Natural killer cell treated with Interleukin-12 subunit alpha and Interleukin-12 subunit beta and Interleukin-15 and Interleukin-18, amount 100 ng/mL, for 72 hours (primary cell): ENCODE results near the gene CSRNP2. TPM values are rescaled to one million over a fixed set of nuclear protein-coding genes. Genes with fewer than 3 reads are reported as not detected.
"Not testable (repeated sequence)": the region's sequence is repeated elsewhere in the genome, so short reads cannot be mapped to it uniquely, and the experiment has no call there.

Source experiments
- ATAC-seq, 2 donors: fragments of 150-1000 bp; cut with Tn5 transposase in 1 of 2; sonication (Bioruptor Pico), chemical (Tn5 transposase) in 1 of 2; 2 replicates each; pipeline ENCODE4 v1.10.0; 2021
- DNase-seq: peaks from one replicate; pipeline ENCODE4 v3.0.0; 2022; ENCODE audit warnings: low spot score
- H3K27ac Mint-ChIP-seq, 2 donors: 1 replicate in 1 of 2; 2 replicates in 1 of 2; pipeline ENCODE4 v1.8.0; 2022; ENCODE audit warnings: mixed read lengths in 2 of 2, mild to moderate bottlenecking in 1 of 2, moderate library complexity in 1 of 2
- H3K27me3 Mint-ChIP-seq, 2 donors: 1 replicate in 1 of 2; 2 replicates in 1 of 2; pipeline ENCODE4 v1.8.0; 2022; ENCODE audit warnings: mixed read lengths in 2 of 2
- H3K36me3 Mint-ChIP-seq: one replicate; pipeline ENCODE4 v1.8.0; 2022; ENCODE audit warnings: mixed read lengths
- H3K4me1 Mint-ChIP-seq, 2 donors: 1 replicate in 1 of 2; 2 replicates in 1 of 2; pipeline ENCODE4 v1.8.0; 2022; ENCODE audit warnings: low read depth in 2 of 2, mixed read lengths in 2 of 2, mild to moderate bottlenecking in 1 of 2
- H3K4me3 Mint-ChIP-seq: one replicate; pipeline ENCODE4 v1.8.0; 2022; ENCODE audit warnings: mixed read lengths
- H3K9me3 Mint-ChIP-seq: 2 replicates; pipeline ENCODE4 v1.8.0; 2022; ENCODE audit warnings: mixed read lengths
- total RNA-seq, 2 donors: library from RNA; stranded (reverse); gene quantifications; one replicate each; pipeline ENCODE4 v1.2.3, GENCODE V29; 2022

CSRNP2 gene
- total RNA-seq, 2 donors from 2014 or later: 24.1 to 32.7 TPM

GRCh38 chr12:51090705-51091229 is 7.4 kb upstream of the CSRNP2 start:
- H3K27me3 Mint-ChIP-seq: no peaks in the 10 kb centered on the region

GRCh38 chr12:51087818-51088217 is 4.4 kb upstream of the CSRNP2 start:
- H3K4me1 Mint-ChIP-seq: peaks cover 8 to 12% of the 10 kb centered on the region in 2 donors
- H3K27ac Mint-ChIP-seq: peak overlapping the region; percentile 24 to 43
- no peaks in the 10 kb centered on the region for H3K27me3 Mint-ChIP-seq
- no peaks in the 10 kb centered on the region for H3K36me3 Mint-ChIP-seq
- ATAC-seq (no peak), DNase-seq (no peak)
- H3K9me3 Mint-ChIP-seq: no peaks in the 10 kb centered on the region
- H3K4me3 Mint-ChIP-seq: peak overlapping the region; percentile 41

More at GRCh38 chr12:51090705-51091229, 7.4 kb upstream of the CSRNP2 start:
- DNase-seq (no peak), ATAC-seq (no peak)
- Mint-ChIP-seq H3K4me1 (peaks cover 0 to 9% of the 10 kb centered on the region in 2 donors), H3K9me3 (no peaks in the 10 kb centered on the region), H3K27ac (no peak overlapping the region), H3K36me3 (peaks cover 10% of the 10 kb centered on the region), H3K4me3 (no peak overlapping the region)

- H3K27me3 Mint-ChIP-seq: no peaks in the 10 kb centered on the region
- H3K9me3 Mint-ChIP-seq: no peaks in the 10 kb centered on the region
- H3K4me3 Mint-ChIP-seq: no peak overlapping the region
- DNase-seq: no peak
- H3K36me3 Mint-ChIP-seq: no peaks in the 10 kb centered on the region
- ATAC-seq: no peak
- peak overlapping the region in 1 of 2 donors; percentile 43 for H3K27ac Mint-ChIP-seq
- H3K4me1 Mint-ChIP-seq: peaks cover 17 to 21% of the 10 kb centered on the region in 2 donors
Measured at GRCh38 chr12:51086933-51087332, 3.5 kb upstream of the CSRNP2 start.

GRCh38 chr12:51085757-51086156 is 2.4 kb upstream of the CSRNP2 start:
- DNase-seq (no peak), ATAC-seq (no peak)
- no peaks in the 10 kb centered on the region for H3K27me3 Mint-ChIP-seq
- no peak overlapping the region for H3K27ac Mint-ChIP-seq
- H3K9me3 Mint-ChIP-seq: no peaks in the 10 kb centered on the region
- H3K36me3 Mint-ChIP-seq: no peaks in the 10 kb centered on the region
- no peak overlapping the region for H3K4me3 Mint-ChIP-seq
- H3K4me1 Mint-ChIP-seq: peaks cover 22 to 29% of the 10 kb centered on the region in 2 donors

- H3K27me3 Mint-ChIP-seq: no peaks in the 10 kb centered on the region
- no peak for ATAC-seq
- DNase-seq: no peak
- H3K27ac Mint-ChIP-seq: peak overlapping the region; percentile 82 to 98
- no peaks in the 10 kb centered on the region for H3K36me3 Mint-ChIP-seq
- H3K9me3 Mint-ChIP-seq: no peaks in the 10 kb centered on the region
- peak overlapping the region; percentile 99 for H3K4me3 Mint-ChIP-seq
- peaks cover 24 to 31% of the 10 kb centered on the region in 2 donors for H3K4me1 Mint-ChIP-seq
Measured at GRCh38 chr12:51082561-51083125, 753 bp downstream of the CSRNP2 start.

GRCh38 chr12:51081421-51081820 is 2.0 kb downstream of the CSRNP2 start:
- H3K27me3 Mint-ChIP-seq: no peaks in the 10 kb centered on the region
- DNase-seq: no peak
- H3K9me3 Mint-ChIP-seq: no peaks in the 10 kb centered on the region
- peak overlapping the region; percentile 99 for H3K4me3 Mint-ChIP-seq
- no peak for ATAC-seq
- H3K36me3 Mint-ChIP-seq: no peaks in the 10 kb centered on the region
- H3K4me1 Mint-ChIP-seq: peaks cover 24 to 35% of the 10 kb centered on the region in 2 donors
- peak overlapping the region in 1 of 2 donors; percentile 98 for H3K27ac Mint-ChIP-seq

- no peaks in the 10 kb centered on the region for H3K27me3 Mint-ChIP-seq
- ATAC-seq (no peak), DNase-seq (no peak)
- no peaks in the 10 kb centered on the region for H3K36me3 Mint-ChIP-seq
- no peak overlapping the region for H3K4me3 Mint-ChIP-seq
- no peak overlapping the region for H3K27ac Mint-ChIP-seq
- H3K9me3 Mint-ChIP-seq: no peaks in the 10 kb centered on the region
- H3K4me1 Mint-ChIP-seq: peaks cover 31 to 40% of the 10 kb centered on the region in 2 donors
Measured at GRCh38 chr12:51080136-51080535, 3.3 kb downstream of the CSRNP2 start.

- H3K36me3 Mint-ChIP-seq, H3K9me3 Mint-ChIP-seq, H3K27ac Mint-ChIP-seq, ATAC-seq, H3K4me3 Mint-ChIP-seq, DNase-seq, H3K27me3 Mint-ChIP-seq: not testable (repeated sequence)
- peaks cover 31 to 36% of the 10 kb centered on the region in 2 donors for H3K4me1 Mint-ChIP-seq
Measured at GRCh38 chr12:51078866-51079265, 4.5 kb downstream of the CSRNP2 start.

GRCh38 chr12:51078346-51078745 is 5.0 kb downstream of the CSRNP2 start:
- H3K27ac Mint-ChIP-seq, H3K9me3 Mint-ChIP-seq, H3K27me3 Mint-ChIP-seq, ATAC-seq, H3K4me3 Mint-ChIP-seq, H3K36me3 Mint-ChIP-seq, DNase-seq: not testable (repeated sequence)
- H3K4me1 Mint-ChIP-seq: peaks cover 31 to 36% of the 10 kb centered on the region in 2 donors

- ATAC-seq (no peak), DNase-seq (no peak)
- Mint-ChIP-seq H3K27me3 (no peaks in the 10 kb centered on the region), H3K27ac (no peak overlapping the region), H3K4me1 (peaks cover 29 to 34% of the 10 kb centered on the region in 2 donors), H3K9me3 (no peaks in the 10 kb centered on the region), H3K36me3 (no peaks in the 10 kb centered on the region), H3K4me3 (no peak overlapping the region)
Measured at GRCh38 chr12:51077930-51078329, 5.5 kb downstream of the CSRNP2 start.

GRCh38 chr12:51076236-51076930 is 7.0 kb downstream of the CSRNP2 start:
- Mint-ChIP-seq H3K9me3 (no peaks in the 10 kb centered on the region), H3K27me3 (no peaks in the 10 kb centered on the region), H3K36me3 (no peaks in the 10 kb centered on the region), H3K4me3 (no peak overlapping the region), H3K4me1 (peaks cover 13 to 20% of the 10 kb centered on the region in 2 donors), H3K27ac (no peak overlapping the region)
- DNase-seq: no peak
- ATAC-seq: no peak

GRCh38 chr12:51075390-51075789 is 8.0 kb downstream of the CSRNP2 start:
- no peaks in the 10 kb centered on the region for H3K36me3 Mint-ChIP-seq
- H3K27me3 Mint-ChIP-seq: no peaks in the 10 kb centered on the region
- H3K27ac Mint-ChIP-seq: no peak overlapping the region
- no peaks in the 10 kb centered on the region for H3K9me3 Mint-ChIP-seq
- ATAC-seq: no peak
- H3K4me3 Mint-ChIP-seq: no peak overlapping the region
- DNase-seq: no peak
- peaks cover 11 to 18% of the 10 kb centered on the region in 2 donors for H3K4me1 Mint-ChIP-seq

GRCh38 chr12:51071663-51072062 is 11.7 kb downstream of the CSRNP2 start:
- Mint-ChIP-seq H3K9me3 (no peaks in the 10 kb centered on the region), H3K4me3 (no peak overlapping the region), H3K36me3 (peaks cover 6% of the 10 kb centered on the region), H3K27me3 (no peaks in the 10 kb centered on the region), H3K27ac (no peak overlapping the region), H3K4me1 (peaks cover 8 to 9% of the 10 kb centered on the region in 2 donors)
- ATAC-seq (no peak), DNase-seq (no peak)

GRCh38 chr12:51070004-51070403 is 13.4 kb downstream of the CSRNP2 start:
- Mint-ChIP-seq H3K36me3 (peaks cover 6% of the 10 kb centered on the region), H3K4me3 (no peak overlapping the region), H3K9me3 (no peaks in the 10 kb centered on the region), H3K27me3 (no peaks in the 10 kb centered on the region), H3K27ac (no peak overlapping the region), H3K4me1 (no peaks in the 10 kb centered on the region)
- ATAC-seq (no peak), DNase-seq (no peak)
